Activated CD4-positive, alpha-beta T cell treated with anti-CD3 and anti-CD28 coated beads for 24 hours (primary cell): Measurements from ENCODE around the gene TWF1.
A peak's percentile ranks its signal among the peaks of the same experiment; 100 is the strongest.
"Not testable (repeated sequence)": the region's sequence is repeated elsewhere in the genome, so short reads cannot be mapped to it uniquely, and the experiment has no call there.

Experiments
- DNase-seq, 2 donors: peaks; one replicate each; pipeline ENCODE4 v3.0.0-alpha.2; 2020; ENCODE audit warnings: low read depth in 2 of 2

Gene TWF1

GRCh38 chr12:43805149-43805859, 813 bp downstream of the TWF1 start:
- no peak for DNase-seq

GRCh38 chr12:43797561-43798217, 8.4 kb downstream of the TWF1 start:
- no peak for DNase-seq

GRCh38 chr12:43795716-43796280, 10.3 kb downstream of the TWF1 start:
- no peak for DNase-seq

GRCh38 chr12:43789941-43790340, 16.2 kb downstream of the TWF1 start:
- no peak for DNase-seq

- no peak for DNase-seq
These were observed 19.0 kb downstream of the TWF1 start for GRCh38 chr12:43786899-43787693.

GRCh38 chr12:43776498-43776897, 29.6 kb downstream of the TWF1 start:
- no peak for DNase-seq

- DNase-seq, result no peak
These were observed 39.8 kb downstream of the TWF1 start for GRCh38 chr12:43766291-43766690.

GRCh38 chr12:43764528-43764927, 41.6 kb downstream of the TWF1 start:
- DNase-seq, result no peak

- no peak for DNase-seq
These were observed 42.3 kb downstream of the TWF1 start for GRCh38 chr12:43763769-43764168.

GRCh38 chr12:43762596-43762995, 43.5 kb downstream of the TWF1 start:
- no peak for DNase-seq

- no peak for DNase-seq
These were observed 44.6 kb downstream of the TWF1 start for GRCh38 chr12:43761500-43761899.

- no peak for DNase-seq
These were observed 45.7 kb downstream of the TWF1 start for GRCh38 chr12:43760396-43760795.

GRCh38 chr12:43758728-43759563, 47.2 kb downstream of the TWF1 start, which contains the start of the genes IRAK4 and PUS7L:
IRAK4 (plus strand) TSS chr12:43758951; CDS start chr12:43768112, 9,161 bp downstream.
PUS7L (minus strand) TSS chr12:43758790; CDS start chr12:43755245, 3,545 bp downstream.
- DNase-seq, result peak; percentile 87 to 88

GRCh38 chr12:43758247-43758727, 47.8 kb downstream of the TWF1 start:
- peak in 1 of 2 donors; percentile 2 for DNase-seq

GRCh38 chr12:43754015-43754414, 52.1 kb downstream of the TWF1 start:
- DNase-seq, result no peak

GRCh38 chr12:43751360-43751759, 54.8 kb downstream of the TWF1 start:
- not testable (repeated sequence) for DNase-seq

GRCh38 chr12:43750814-43751213, 55.3 kb downstream of the TWF1 start:
- DNase-seq, result no peak

- no peak for DNase-seq
These were observed 57.1 kb downstream of the TWF1 start for GRCh38 chr12:43749016-43749415.

- no peak for DNase-seq
These were observed 61.3 kb downstream of the TWF1 start for GRCh38 chr12:43744826-43745225.
